ENCODE results near the gene C1orf174.

- TF ChIP-seq CTCF (IDR thresholded peaks at IDR 0.05; ENCODE audit: insufficient read depth, low read length) (no peak), REST (IDR thresholded peaks at IDR 0.05; ENCODE audit: insufficient replicate concordance, low read depth) (no peak), GABPA (IDR thresholded peaks at IDR 0.05; ENCODE audit: low read depth) (no peak), POLR2AphosphoS5 (IDR thresholded peaks at IDR 0.05; ENCODE audit: low read depth) (no peak)
These were observed 19.5 kb downstream of the C1orf174 start for GRCh38 chr1:3880429-3881192.
